Transverse colon (tissue), 4 donors: ENCODE measurements around the gene FAM83E. TPM values are rescaled to one million over a fixed set of nuclear protein-coding genes. Genes with fewer than 3 reads are reported as not detected.
A peak's percentile ranks its signal among the peaks of the same experiment; 100 is the strongest.

Experiments
- DNase-seq: peaks from one replicate; pipeline ENCODE4 v3.0.0-alpha.2; 2019
- H3K27ac ChIP-seq, 4 donors: fragments of 200-600 bp; sonication (generic); 2 replicates each; pipeline ENCODE4 v1.5.1; 2016 to 2018; ENCODE audit warnings: inconsistent platforms in 4 of 4
- H3K27me3 ChIP-seq: fragments of 200-600 bp; sonication (generic); 2 replicates; pipeline ENCODE4 v1.5.1; 2017; ENCODE audit warnings: inconsistent platforms
- H3K36me3 ChIP-seq, 4 donors: fragments of 200-600 bp; sonication (generic); 2 replicates each; pipeline ENCODE4 v1.5.1; 2017 to 2019; ENCODE audit warnings: inconsistent platforms in 4 of 4
- H3K4me1 ChIP-seq, 4 donors: fragments of 200-600 bp; sonication (generic); 2 replicates each; pipeline ENCODE4 v1.5.1; 2017 to 2020; ENCODE audit warnings: inconsistent platforms in 4 of 4
- H3K4me3 ChIP-seq, 4 donors: fragments of 200-600 bp; sonication (generic); 1 replicate in 1 of 4; 2 replicates in 3 of 4; pipeline versions ENCODE4 v1.5.1 to v1.6.1; 2017 to 2019; ENCODE audit warnings: inconsistent platforms in 4 of 4
- H3K9me3 ChIP-seq, 2 donors: fragments of 200-600 bp; sonication (generic); 2 replicates each; pipeline ENCODE4 v1.5.1; 2017 to 2019; ENCODE audit warnings: inconsistent platforms in 2 of 2
- EP300 ChIP-seq: sonication (generic); formaldehyde crosslinking; IDR thresholded peaks from one replicate; pipeline ENCODE4 v1.6.1; 2017; ENCODE audit warnings: antibody characterized with exemption, low read depth
- POLR2A ChIP-seq: fragments of 450-650 bp; IDR thresholded peaks from one replicate; pipeline ENCODE4 v1.6.1; 2016; ENCODE audit warnings: antibody characterized with exemption, mild to moderate bottlenecking, moderate library complexity
- POLR2AphosphoS5 ChIP-seq, 3 donors: sonication (generic); formaldehyde crosslinking; IDR thresholded peaks; one replicate each; pipeline ENCODE4 v1.6.1; 2016; ENCODE audit warnings: antibody characterized with exemption in 3 of 3
- WGBS, 2 donors: methylation state at CpG; one replicate each; pipeline ENCODE4 v1.1.5; 2018; ENCODE audit warnings: low coverage in 1 of 2; 5-methylcytosine and 5-hydroxymethylcytosine counted together
- in situ Hi-C, 4 donors: fragments of 200-750 bp; cut with MboI; loops; one replicate each; pipeline versions ENCODE4 v1.15.0 to v1.15.1; 2017; ENCODE audit warnings: low sequenced_read_pairs in 3 of 4, low pct_ligation_motif_present in 1 of 4, low pct_unique_long_range_greater_than_20kb in 1 of 4
- intact Hi-C: fragments of 100-400 bp; cut with DNase I; formaldehyde crosslinking; loops from one replicate; pipeline ENCODE4 v1.15.1; 2023; ENCODE audit warnings: low total_unique reads
- total RNA-seq, 4 donors: library from RNA; depleted of rRNA; stranded (reverse); fragments of >200 nt; gene quantifications; one replicate each; pipeline ENCODE4 v1.1.0, GENCODE V29; 2016
- TF ChIP-seq, protein P1 (sequence below), 5 experiments: fragments of 200-600 bp in 3 of 5; fragments of 450-650 bp in 2 of 5; sonication (generic) in 3 of 5; IDR thresholded peaks; 1 replicate in 2 of 5; 2 replicates in 3 of 5; pipeline ENCODE4 v1.5.1; 2016 to 2017; ENCODE audit warnings: antibody characterized with exemption in 5 of 5, inconsistent platforms in 3 of 5, mild to moderate bottlenecking in 2 of 5, moderate library complexity in 1 of 5

FAM83E gene
- total RNA-seq, 4 donors from 2014 or later = 97.0 to 746 (median 203) TPM

DNA sequence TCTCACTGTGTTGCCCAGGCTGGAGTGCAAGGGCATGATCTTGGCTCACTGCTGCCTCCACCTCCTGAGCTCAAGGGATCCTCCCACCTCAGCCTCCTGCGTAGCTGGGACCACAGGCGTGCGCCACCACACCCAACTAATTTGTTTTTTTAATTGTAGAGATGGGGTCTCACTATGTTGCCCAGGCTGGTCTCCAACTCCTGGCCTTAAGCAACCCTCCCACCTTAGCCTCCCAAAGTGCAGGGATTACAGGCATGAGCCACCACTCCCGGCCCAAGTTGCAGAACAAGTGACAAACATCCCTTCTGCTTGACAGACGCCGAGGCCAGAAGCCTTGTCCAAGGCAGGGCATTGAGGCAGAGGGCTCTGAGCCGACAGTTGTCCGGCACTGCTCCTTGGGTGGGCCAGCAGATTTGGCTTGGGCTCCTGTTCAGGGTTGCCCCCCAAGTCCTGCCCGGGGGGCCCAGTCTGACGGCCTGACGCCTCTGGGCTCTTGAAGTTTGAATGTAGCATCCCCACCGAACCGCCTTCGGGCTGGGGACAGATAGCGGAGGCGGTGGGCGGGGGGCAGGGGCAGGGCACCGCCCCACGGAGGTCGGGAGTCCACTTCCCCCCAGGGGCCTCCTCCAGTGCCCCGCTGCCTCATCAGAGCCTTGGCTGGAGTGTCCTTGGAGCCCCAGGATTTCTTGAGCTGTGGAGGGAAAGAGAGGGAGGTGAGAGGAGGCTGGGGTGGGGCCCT lies 14.0 kb downstream of the FAM83E start:
- no peak for DNase-seq
- peak overlapping the region in 3 of 4 donors; percentile 54 to 65 (median 63) for H3K27ac ChIP-seq
- no peak overlapping the region for H3K4me3 ChIP-seq
- H3K9me3 ChIP-seq = no peaks in the 10 kb centered on the region
- no peaks in the 10 kb centered on the region for H3K36me3 ChIP-seq
- in situ Hi-C loops (no loop called here), intact Hi-C loops (no loop called here)
- peaks cover 0 to 15% (median 4%) of the 10 kb centered on the region in 4 donors for H3K4me1 ChIP-seq
- no peak for TF ChIP-seq EP300
- TF ChIP-seq POLR2AphosphoS5 (IDR thresholded peaks at IDR 0.05) = no peak
- TF ChIP-seq, protein P1, sequence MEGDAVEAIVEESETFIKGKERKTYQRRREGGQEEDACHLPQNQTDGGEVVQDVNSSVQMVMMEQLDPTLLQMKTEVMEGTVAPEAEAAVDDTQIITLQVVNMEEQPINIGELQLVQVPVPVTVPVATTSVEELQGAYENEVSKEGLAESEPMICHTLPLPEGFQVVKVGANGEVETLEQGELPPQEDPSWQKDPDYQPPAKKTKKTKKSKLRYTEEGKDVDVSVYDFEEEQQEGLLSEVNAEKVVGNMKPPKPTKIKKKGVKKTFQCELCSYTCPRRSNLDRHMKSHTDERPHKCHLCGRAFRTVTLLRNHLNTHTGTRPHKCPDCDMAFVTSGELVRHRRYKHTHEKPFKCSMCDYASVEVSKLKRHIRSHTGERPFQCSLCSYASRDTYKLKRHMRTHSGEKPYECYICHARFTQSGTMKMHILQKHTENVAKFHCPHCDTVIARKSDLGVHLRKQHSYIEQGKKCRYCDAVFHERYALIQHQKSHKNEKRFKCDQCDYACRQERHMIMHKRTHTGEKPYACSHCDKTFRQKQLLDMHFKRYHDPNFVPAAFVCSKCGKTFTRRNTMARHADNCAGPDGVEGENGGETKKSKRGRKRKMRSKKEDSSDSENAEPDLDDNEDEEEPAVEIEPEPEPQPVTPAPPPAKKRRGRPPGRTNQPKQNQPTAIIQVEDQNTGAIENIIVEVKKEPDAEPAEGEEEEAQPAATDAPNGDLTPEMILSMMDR (IDR thresholded peaks at IDR 0.05) = no peak
- no peak for TF ChIP-seq POLR2A
- no peaks in the 10 kb centered on the region for H3K27me3 ChIP-seq
- WGBS, 2 donors = 84 to 90% methylated on average over 2 to 21 of the region's 21 CpGs

DNA sequence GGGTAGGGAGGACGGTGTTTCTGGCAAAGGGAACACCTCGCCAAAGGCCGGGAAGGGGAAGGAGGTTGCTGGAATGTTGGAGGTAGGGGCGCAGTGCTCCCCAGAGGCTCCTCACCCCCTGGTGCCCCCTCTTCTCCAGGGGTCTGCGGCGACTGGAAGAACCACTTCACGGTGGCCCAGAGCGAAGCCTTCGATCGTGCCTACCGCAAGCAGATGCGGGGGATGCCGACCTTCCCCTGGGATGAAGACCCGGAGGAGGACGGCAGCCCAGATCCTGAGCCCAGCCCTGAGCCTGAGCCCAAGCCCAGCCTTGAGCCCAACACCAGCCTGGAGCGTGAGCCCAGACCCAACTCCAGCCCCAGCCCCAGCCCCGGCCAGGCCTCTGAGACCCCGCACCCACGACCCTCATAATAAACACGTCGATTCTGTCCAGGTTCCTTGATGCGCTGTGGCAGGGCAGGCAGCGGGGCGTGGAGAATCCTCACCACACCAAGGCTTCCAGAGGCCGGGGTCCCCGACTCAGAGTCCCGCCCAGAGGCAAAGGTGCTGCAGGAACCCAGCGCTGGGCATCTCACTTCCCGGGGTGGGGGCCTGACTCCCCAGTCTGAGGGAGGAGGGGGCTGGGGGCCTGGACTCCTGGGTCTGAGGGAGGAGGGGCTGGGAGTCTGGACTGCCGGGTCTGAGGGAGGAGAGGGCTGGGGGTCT lies 15.7 kb downstream of the FAM83E start:
- TF ChIP-seq EP300 (no peak), POLR2AphosphoS5 (IDR thresholded peaks at IDR 0.05) (no peak), POLR2A (no peak)
- TF ChIP-seq, protein P1 (IDR thresholded peaks at IDR 0.05) = no peak
- H3K4me1 ChIP-seq = peaks cover 0 to 10% (median 4%) of the 10 kb centered on the region in 4 donors
- in situ Hi-C loops = loop anchor here in 2 of 4 donors (25.0 kb wide), 2 partner anchors 287 to 337 kb away; partner anchors contain the start of genes CARD8 (in 1 of the 2) and ZNF114 (in 1 of the 2)
- 69 to 75% methylated on average over 3 to 28 of the region's 30 CpGs for WGBS, 2 donors
- no peaks in the 10 kb centered on the region for H3K36me3 ChIP-seq
- intact Hi-C loops = no loop called here
- no peaks in the 10 kb centered on the region for H3K9me3 ChIP-seq
- DNase-seq = no peak
- H3K4me3 ChIP-seq = no peak overlapping the region
- no peak overlapping the region for H3K27ac ChIP-seq
- H3K27me3 ChIP-seq = no peaks in the 10 kb centered on the region

DNA sequence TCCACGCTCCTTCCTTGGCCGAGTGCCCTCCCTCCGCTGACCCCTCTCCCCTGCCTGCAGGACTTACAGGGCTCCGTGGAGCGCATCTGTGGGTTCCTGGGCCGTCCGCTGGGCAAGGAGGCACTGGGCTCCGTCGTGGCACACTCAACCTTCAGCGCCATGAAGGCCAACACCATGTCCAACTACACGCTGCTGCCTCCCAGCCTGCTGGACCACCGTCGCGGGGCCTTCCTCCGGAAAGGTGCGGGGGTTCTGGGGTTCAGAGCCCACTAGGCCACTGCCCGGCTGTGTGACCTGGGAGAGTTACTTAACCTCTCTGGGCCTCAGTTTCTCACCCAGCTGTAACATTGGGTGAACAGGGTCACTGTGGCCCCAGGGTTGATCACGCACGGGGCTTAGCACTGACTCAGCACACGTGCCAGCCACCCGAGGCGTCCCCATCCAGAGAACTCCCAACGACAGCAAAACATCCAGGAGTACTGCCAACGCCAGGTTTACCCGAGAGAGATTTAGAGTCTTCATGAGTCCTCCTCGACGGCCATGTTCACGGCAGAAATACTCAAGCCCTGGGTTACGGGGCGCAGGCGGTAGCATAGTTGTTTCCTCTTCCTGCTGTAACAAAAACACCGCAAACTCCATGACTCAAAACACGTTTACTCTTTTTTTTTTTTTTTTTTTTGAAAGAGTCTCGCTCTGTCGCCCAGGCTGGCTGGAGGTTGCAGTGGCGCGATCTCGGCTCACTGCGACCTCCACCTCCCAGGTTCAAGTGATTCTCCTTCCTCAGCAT lies 18.0 kb downstream of the FAM83E start:
- H3K27me3 ChIP-seq = no peaks in the 10 kb centered on the region
- no peak overlapping the region for H3K4me3 ChIP-seq
- no peaks in the 10 kb centered on the region for H3K36me3 ChIP-seq
- TF ChIP-seq EP300 (no peak), POLR2A (no peak), POLR2AphosphoS5 (IDR thresholded peaks at IDR 0.05) (no peak)
- TF ChIP-seq, protein P1 (IDR thresholded peaks at IDR 0.05) = no peak
- no peak overlapping the region for H3K27ac ChIP-seq
- intact Hi-C loops (no loop called here), in situ Hi-C loops (loop anchor here in 2 of 4 donors (25.0 kb wide), 2 partner anchors 285 to 335 kb away; partner anchors contain the start of genes CARD8 (in 1 of the 2) and ZNF114 (in 1 of the 2))
- DNase-seq = no peak
- 78% methylated on average over 39 of the region's 39 CpGs; no CpG with 5 or more reads in 1 of the 2 donors for WGBS, 2 donors
- peaks cover 0 to 3% (median 0%) of the 10 kb centered on the region in 4 donors for H3K4me1 ChIP-seq
- no peaks in the 10 kb centered on the region for H3K9me3 ChIP-seq

DNA sequence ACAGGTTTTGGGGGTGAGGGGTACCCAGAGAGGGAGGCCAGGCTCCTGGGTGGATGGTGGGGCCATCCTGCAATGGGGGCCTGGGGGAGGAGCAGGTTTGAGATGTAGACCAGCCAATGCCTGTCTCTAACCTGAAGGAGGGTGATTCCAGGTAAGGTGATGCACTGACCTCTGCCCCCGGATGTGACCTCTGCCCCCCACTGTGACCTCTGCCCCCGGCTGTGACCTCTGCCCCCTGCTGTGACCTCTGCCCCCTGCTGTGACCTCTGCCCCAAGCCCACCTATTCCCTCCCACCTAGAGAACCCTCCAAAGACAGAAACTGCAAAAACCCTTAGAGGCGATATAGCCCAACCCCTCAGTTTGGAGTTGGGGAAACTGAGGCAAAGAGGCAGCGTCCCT lies 18.6 kb downstream of the FAM83E start:
- no peaks in the 10 kb centered on the region for H3K9me3 ChIP-seq
- no peak for TF ChIP-seq POLR2A
- TF ChIP-seq POLR2AphosphoS5 (IDR thresholded peaks at IDR 0.05) = no peak
- no peak for TF ChIP-seq EP300
- TF ChIP-seq, protein P1 (IDR thresholded peaks at IDR 0.05) = no peak
- DNase-seq = no peak
- H3K27ac ChIP-seq = no peak overlapping the region
- H3K27me3 ChIP-seq = no peaks in the 10 kb centered on the region
- in situ Hi-C loops (loop anchor here in 2 of 4 donors (25.0 kb wide), 2 partner anchors 284 to 334 kb away; partner anchors contain the start of genes CARD8 (in 1 of the 2) and ZNF114 (in 1 of the 2)), intact Hi-C loops (no loop called here)
- no peaks in the 10 kb centered on the region for H3K36me3 ChIP-seq
- H3K4me3 ChIP-seq = no peak overlapping the region
- 72% methylated on average over 4 of the region's 4 CpGs; no CpG with 5 or more reads in 1 of the 2 donors for WGBS, 2 donors
- H3K4me1 ChIP-seq = no peaks in the 10 kb centered on the region
